ENCODE data around the gene ITCH.

DNA sequence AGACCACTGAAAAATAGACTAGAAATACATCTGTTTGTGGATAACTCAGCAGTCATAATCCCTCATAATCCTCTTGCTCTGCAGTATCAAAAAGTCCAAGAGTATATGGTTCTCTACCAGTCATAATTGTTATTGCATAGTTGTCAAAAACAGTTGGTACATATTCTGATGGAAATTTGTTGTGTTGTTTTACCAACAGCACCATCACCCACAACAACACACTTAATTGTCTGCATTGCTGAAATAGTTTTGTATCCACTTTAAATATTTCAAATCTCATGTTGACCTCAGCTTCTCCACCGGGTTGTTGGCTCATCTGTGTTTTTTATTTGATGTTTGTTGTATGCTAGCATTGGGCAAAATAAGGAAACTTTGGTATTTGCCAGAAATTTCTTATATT lies 39.4 kb downstream of the ITCH start:
- TF ChIP-seq POLR2A (IDR thresholded peaks at IDR 0.05), result no peak
- TF ChIP-seq, protein P1, sequence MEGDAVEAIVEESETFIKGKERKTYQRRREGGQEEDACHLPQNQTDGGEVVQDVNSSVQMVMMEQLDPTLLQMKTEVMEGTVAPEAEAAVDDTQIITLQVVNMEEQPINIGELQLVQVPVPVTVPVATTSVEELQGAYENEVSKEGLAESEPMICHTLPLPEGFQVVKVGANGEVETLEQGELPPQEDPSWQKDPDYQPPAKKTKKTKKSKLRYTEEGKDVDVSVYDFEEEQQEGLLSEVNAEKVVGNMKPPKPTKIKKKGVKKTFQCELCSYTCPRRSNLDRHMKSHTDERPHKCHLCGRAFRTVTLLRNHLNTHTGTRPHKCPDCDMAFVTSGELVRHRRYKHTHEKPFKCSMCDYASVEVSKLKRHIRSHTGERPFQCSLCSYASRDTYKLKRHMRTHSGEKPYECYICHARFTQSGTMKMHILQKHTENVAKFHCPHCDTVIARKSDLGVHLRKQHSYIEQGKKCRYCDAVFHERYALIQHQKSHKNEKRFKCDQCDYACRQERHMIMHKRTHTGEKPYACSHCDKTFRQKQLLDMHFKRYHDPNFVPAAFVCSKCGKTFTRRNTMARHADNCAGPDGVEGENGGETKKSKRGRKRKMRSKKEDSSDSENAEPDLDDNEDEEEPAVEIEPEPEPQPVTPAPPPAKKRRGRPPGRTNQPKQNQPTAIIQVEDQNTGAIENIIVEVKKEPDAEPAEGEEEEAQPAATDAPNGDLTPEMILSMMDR (IDR thresholded peaks at IDR 0.05), result no peak
- TF ChIP-seq POLR2AphosphoS5 (IDR thresholded peaks at IDR 0.05), result no peak
- TF ChIP-seq EP300 (IDR thresholded peaks at IDR 0.05; ENCODE audit: low read depth), result no peak

All from transverse colon (tissue), 4 donors.